ENCODE results near the gene PFN3. TPM values are rescaled to one million over a fixed set of nuclear protein-coding genes. Genes with fewer than 3 reads are reported as not detected.

PFN3 gene
- total RNA-seq, 1 experiment from 2014 or later = 0.48 TPM

GRCh38 chr5:177425801-177426565 lies 25.5 kb upstream of the PFN3 start (continued):
- TF ChIP-seq AR (CRISPR knock-in tag; IDR thresholded peaks at IDR 0.05) (0 out of 2 replicates have a peak, but pooled peaks have one; percentile 36), FOXP1 (CRISPR knock-in tag; IDR thresholded peaks at IDR 0.05; ENCODE audit: borderline replicate concordance) (peak; percentile 74), ZNF396 (CRISPR knock-in tag; IDR thresholded peaks at IDR 0.05; ENCODE audit: borderline replicate concordance) (no peak), ATF1 (CRISPR knock-in tag; IDR thresholded peaks at IDR 0.05) (no peak), ATF6 (CRISPR knock-in tag; IDR thresholded peaks at IDR 0.05) (no peak), CTCF (IDR thresholded peaks at IDR 0.05) (no peak), NR2C2 (CRISPR knock-in tag; IDR thresholded peaks at IDR 0.05) (no peak), HMGA2 (CRISPR knock-in tag; IDR thresholded peaks at IDR 0.05) (no peak), HMGXB4 (CRISPR knock-in tag; IDR thresholded peaks at IDR 0.05) (no peak; the same call in 1 of the 2 replicates), ZNF671 (CRISPR knock-in tag; IDR thresholded peaks at IDR 0.05) (no peak), TP53 (CRISPR knock-in tag; IDR thresholded peaks at IDR 0.05) (no peak), PRRX2 (CRISPR knock-in tag; IDR thresholded peaks at IDR 0.05) (no peak), GRHL2 (CRISPR knock-in tag; IDR thresholded peaks at IDR 0.05; ENCODE audit: insufficient replicate concordance, severe bottlenecking) (no peak), CREB1 (CRISPR knock-in tag; IDR thresholded peaks at IDR 0.05) (no peak), IRF1 (CRISPR knock-in tag; IDR thresholded peaks at IDR 0.05) (no peak), NFYB (CRISPR knock-in tag; conservative IDR thresholded peaks at IDR 0.05; ENCODE audit: low read depth) (peak; percentile 87)
- TF ChIP-seq, protein P1, sequence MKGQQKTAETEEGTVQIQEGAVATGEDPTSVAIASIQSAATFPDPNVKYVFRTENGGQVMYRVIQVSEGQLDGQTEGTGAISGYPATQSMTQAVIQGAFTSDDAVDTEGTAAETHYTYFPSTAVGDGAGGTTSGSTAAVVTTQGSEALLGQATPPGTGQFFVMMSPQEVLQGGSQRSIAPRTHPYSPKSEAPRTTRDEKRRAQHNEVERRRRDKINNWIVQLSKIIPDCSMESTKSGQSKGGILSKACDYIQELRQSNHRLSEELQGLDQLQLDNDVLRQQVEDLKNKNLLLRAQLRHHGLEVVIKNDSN (CRISPR knock-in tag; IDR thresholded peaks at IDR 0.05) = no peak; the same call in 1 of the 2 replicates
- TF ChIP-seq, protein P2, sequence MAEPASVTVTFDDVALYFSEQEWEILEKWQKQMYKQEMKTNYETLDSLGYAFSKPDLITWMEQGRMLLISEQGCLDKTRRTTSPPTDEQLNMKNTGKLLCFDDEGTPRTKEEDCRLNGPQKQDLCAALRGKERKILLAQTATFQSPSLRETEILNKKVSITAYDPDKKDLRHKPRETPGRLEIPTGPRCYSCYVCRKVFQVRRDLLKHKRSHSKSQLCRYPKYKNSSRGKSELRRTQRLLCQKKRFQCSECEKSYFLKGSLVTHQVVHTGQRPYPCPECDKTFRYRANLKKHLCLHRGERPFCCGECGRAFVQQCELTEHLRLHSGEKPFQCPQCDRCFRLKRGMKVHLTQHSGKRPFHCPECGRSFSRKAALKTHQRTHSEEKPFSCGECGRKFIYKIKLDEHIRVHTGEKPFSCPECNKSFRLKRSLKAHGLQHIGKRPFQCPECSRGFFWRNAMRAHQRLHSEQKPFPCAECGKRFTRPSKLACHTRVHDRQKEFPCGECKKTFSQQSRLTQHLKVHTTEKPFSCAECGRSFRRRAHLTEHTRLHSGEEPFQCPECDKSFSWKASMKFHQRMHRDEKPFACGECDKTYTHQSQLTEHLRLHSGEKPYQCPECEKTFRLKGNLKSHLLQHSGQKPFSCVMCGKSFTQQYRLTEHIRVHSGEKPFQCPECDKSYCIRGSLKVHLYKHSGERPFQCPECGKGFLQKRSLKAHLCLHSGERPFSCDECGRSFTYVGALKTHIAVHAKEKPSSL (CRISPR knock-in tag; conservative IDR thresholded peaks at IDR 0.05) = no peak
- TF ChIP-seq, protein P3, sequence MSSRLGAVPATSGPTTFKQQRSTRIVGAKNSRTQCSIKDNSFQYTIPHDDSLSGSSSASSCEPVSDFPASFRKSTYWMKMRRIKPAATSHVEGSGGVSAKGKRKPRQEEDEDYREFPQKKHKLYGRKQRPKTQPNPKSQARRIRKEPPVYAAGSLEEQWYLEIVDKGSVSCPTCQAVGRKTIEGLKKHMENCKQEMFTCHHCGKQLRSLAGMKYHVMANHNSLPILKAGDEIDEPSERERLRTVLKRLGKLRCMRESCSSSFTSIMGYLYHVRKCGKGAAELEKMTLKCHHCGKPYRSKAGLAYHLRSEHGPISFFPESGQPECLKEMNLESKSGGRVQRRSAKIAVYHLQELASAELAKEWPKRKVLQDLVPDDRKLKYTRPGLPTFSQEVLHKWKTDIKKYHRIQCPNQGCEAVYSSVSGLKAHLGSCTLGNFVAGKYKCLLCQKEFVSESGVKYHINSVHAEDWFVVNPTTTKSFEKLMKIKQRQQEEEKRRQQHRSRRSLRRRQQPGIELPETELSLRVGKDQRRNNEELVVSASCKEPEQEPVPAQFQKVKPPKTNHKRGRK (CRISPR knock-in tag; IDR thresholded peaks at IDR 0.05; ENCODE audit: borderline replicate concordance) = no peak
- TF ChIP-seq, protein P4, sequence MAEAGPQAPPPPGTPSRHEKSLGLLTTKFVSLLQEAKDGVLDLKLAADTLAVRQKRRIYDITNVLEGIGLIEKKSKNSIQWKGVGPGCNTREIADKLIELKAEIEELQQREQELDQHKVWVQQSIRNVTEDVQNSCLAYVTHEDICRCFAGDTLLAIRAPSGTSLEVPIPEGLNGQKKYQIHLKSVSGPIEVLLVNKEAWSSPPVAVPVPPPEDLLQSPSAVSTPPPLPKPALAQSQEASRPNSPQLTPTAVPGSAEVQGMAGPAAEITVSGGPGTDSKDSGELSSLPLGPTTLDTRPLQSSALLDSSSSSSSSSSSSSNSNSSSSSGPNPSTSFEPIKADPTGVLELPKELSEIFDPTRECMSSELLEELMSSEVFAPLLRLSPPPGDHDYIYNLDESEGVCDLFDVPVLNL (CRISPR knock-in tag; IDR thresholded peaks at IDR 0.05; ENCODE audit: borderline replicate concordance, low read depth) = no peak
- TF ChIP-seq, protein P5, sequence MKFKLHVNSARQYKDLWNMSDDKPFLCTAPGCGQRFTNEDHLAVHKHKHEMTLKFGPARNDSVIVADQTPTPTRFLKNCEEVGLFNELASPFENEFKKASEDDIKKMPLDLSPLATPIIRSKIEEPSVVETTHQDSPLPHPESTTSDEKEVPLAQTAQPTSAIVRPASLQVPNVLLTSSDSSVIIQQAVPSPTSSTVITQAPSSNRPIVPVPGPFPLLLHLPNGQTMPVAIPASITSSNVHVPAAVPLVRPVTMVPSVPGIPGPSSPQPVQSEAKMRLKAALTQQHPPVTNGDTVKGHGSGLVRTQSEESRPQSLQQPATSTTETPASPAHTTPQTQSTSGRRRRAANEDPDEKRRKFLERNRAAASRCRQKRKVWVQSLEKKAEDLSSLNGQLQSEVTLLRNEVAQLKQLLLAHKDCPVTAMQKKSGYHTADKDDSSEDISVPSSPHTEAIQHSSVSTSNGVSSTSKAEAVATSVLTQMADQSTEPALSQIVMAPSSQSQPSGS (CRISPR knock-in tag; IDR thresholded peaks at IDR 0.05; ENCODE audit: borderline replicate concordance, low read depth) = no peak
